Caco-2 (cell line): Measurements from ENCODE around the gene DNAJB14. TPM values are rescaled to one million over a fixed set of nuclear protein-coding genes. Genes with fewer than 3 reads are reported as not detected.
A peak's percentile ranks its signal among the peaks of the same experiment; 100 is the strongest.

Experiments
- Bru-seq: library from RNA; stranded (reverse); fragments of 400-500 nt; gene quantifications from one replicate; lab custom pipeline; 2021; lab: Mats Ljungman, UMichigan
- BruChase-seq, 2 experiments: library from RNA; stranded (reverse); fragments of 400-500 nt; gene quantifications; one replicate each; lab custom pipeline; 2021; lab: Mats Ljungman, UMichigan
- BruUV-seq: library from RNA; stranded (reverse); fragments of 400-500 nt; replicated peaks from 2 replicates; lab custom pipeline; 2021; lab: Mats Ljungman, UMichigan
- CTCF ChIA-PET: fragments of 300-600 bp; sonication (Branson Sonifier 250); formaldehyde crosslinking; loops from one replicate; lab custom pipeline; 2022; ENCODE audit warnings: antibody characterized with exemption; lab: Charles Lee
- POLR2A ChIA-PET: fragments of 300-600 bp; sonication (Branson Sonifier 250); formaldehyde crosslinking; loops from one replicate; lab custom pipeline; 2022; ENCODE audit warnings: antibody characterized with exemption; lab: Charles Lee
- DNase-seq, 2 experiments: peaks; one replicate each; pipeline versions ENCODE4 v3.0.0 to v3.0.0-alpha.2; 2020 to 2022
- H3K27me3 ChIP-seq: replicated peaks from 2 replicates; pipeline ENCODE4 v1.6.0; 2011; ENCODE audit warnings: low read length; ENCODE audit not compliant: control insufficient read depth, insufficient read depth
- H3K36me3 ChIP-seq: 2 replicates; pipeline ENCODE4 v1.5.1; 2011; ENCODE audit warnings: low read length; ENCODE audit not compliant: control insufficient read depth, insufficient read depth
- H3K4me1 ChIP-seq: fragments of 250-450 bp; sonication (Bioruptor Pico); 2 replicates; pipeline ENCODE4 v1.5.1; 2020; ENCODE audit warnings: mild to moderate bottlenecking
- H3K4me3 ChIP-seq: 2 replicates; pipeline ENCODE4 v1.5.1; 2011; ENCODE audit warnings: low read depth, mild to moderate bottlenecking, control low read depth, low read length
- H3K9me3 ChIP-seq: fragments of 250-450 bp; sonication (Bioruptor Pico); 2 replicates; pipeline ENCODE4 v1.5.1; 2020; ENCODE audit warnings: mild to moderate bottlenecking, moderate library complexity
- H3K27ac Mint-ChIP-seq: one replicate; pipeline ENCODE4 v1.8.0; 2022; ENCODE audit warnings: mixed read lengths; ENCODE audit not compliant: unreplicated experiment
- H3K27me3 Mint-ChIP-seq: one replicate; pipeline ENCODE4 v1.8.0; 2022; ENCODE audit warnings: mixed read lengths; ENCODE audit not compliant: insufficient read depth, unreplicated experiment
- H3K36me3 Mint-ChIP-seq: one replicate; pipeline ENCODE4 v1.8.0; 2022; ENCODE audit warnings: mild to moderate bottlenecking, mixed read lengths; ENCODE audit not compliant: insufficient read depth, unreplicated experiment
- H3K4me1 Mint-ChIP-seq: one replicate; pipeline ENCODE4 v1.8.0; 2022; ENCODE audit warnings: low read depth, mixed read lengths; ENCODE audit not compliant: unreplicated experiment
- H3K4me3 Mint-ChIP-seq: one replicate; pipeline ENCODE4 v1.8.0; 2022; ENCODE audit warnings: mild to moderate bottlenecking, moderate library complexity, mixed read lengths; ENCODE audit not compliant: unreplicated experiment
- H3K9me3 Mint-ChIP-seq: one replicate; pipeline ENCODE4 v1.8.0; 2022; ENCODE audit warnings: mixed read lengths; ENCODE audit not compliant: unreplicated experiment
- intact Hi-C: fragments of 100-400 bp; cut with micrococcal nuclease; formaldehyde crosslinking; loops from one replicate; pipeline ENCODE4 v1.10.0; 2022; ENCODE audit not compliant: unreplicated experiment
- long read RNA-seq: library from polyadenylated mRNA; stranded (forward); transcript quantifications from one replicate; pipeline ENCODE4 v2.0.0, GENCODE V29; 2022
- total RNA-seq: library from RNA; stranded (reverse); gene quantifications from 2 replicates; pipeline ENCODE4 v1.2.3, GENCODE V29; 2022
- TF ChIP-seq, protein P1 (sequence below), 2 experiments: fragments of 200-600 bp in 1 of 2; IDR thresholded peaks; 1 replicate in 1 of 2; 2 replicates in 1 of 2; pipeline versions ENCODE4 v1.5.1 to v1.8.0; 2011 to 2022; ENCODE audit warnings: antibody characterized with exemption in 1 of 2, control low read depth in 1 of 2, inconsistent platforms in 1 of 2, low read depth in 1 of 2, low read length in 1 of 2, mild to moderate bottlenecking in 1 of 2, moderate library complexity in 1 of 2; ENCODE audit not compliant: insufficient read depth in 1 of 2, severe bottlenecking in 1 of 2, unreplicated experiment in 1 of 2

DNAJB14 gene
- total RNA-seq (32.7 and 37.3 TPM in 2 replicates), Bru-seq, nascent RNA (percentile 90 among the genes with signal in this experiment), BruChase-seq, experiment 1, labeled RNA remaining after a 2-hour chase (percentile 91 among the genes with signal in this experiment), BruChase-seq, experiment 2, labeled RNA remaining after a 6-hour chase (percentile 83 among the genes with signal in this experiment)
- long read RNA-seq, full-length matches to known transcripts, result 20 of 33 reads
- long read RNA-seq, partial matches to known transcripts, result 2 of 33 reads
- long read RNA-seq, other reads (novel, unspliced or antisense), result 11 of 33 reads

DNA sequence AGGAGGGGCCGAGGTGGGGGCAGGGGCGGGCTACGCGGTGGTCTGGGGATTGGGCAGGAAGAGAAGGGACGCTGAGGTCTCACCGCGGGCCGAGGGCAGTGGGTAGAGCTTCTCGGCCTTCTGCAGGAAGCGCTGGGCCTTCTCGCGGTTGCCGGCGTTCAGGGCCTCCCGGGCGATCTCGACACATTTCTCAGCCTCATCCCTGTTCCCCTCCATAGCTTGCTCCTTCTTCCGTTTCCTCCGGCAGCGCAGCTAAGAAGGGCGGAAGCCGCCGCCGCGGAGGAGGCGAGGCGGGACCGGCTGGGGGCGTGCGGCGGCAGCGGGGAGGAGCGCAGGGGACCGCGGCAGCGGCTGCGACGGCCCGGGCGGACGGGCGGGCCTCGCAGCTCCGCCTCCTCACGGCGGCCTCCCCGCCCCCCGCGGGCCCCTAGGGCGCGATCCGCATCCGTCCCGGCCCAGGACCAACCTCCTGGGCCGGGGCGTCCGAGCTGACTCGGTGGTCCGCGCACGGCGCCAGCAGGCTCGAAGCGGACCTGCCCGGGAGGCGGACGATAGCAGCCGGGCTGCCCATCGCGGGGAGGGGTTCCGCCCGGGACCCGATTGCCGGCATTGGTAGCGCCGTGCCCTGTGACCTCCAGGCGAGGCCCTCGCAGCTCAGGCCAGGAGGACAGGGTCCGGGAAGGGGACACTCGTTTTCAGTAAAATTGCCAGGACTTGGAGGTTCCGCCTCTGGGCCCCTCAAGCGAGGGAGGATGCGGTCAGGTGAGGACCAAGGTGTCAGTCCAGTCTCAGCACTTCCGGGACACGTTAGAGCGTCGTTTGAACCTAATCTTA lies at the start of gene DNAJB14:
Gene DNAJB14, minus strand, starts transcription at position 263 of the 834 bp plus-strand sequence. Its CDS starts 47 bp downstream, at position 216.
- Mint-ChIP-seq H3K4me1 (no peaks in the 10 kb centered on the region), H3K27ac (peak within 1 kb of the TSS; percentile 99), H3K36me3 (peaks cover 34% of the 10 kb centered on the region), H3K4me3 (peak within 1 kb of the TSS; percentile 100), H3K9me3 (no peaks in the 10 kb centered on the region), H3K27me3 (no peaks in the 10 kb centered on the region)
- Histone ChIP-seq H3K27me3 (no peaks in the 10 kb centered on the region), H3K36me3 (no peaks in the 10 kb centered on the region), H3K4me3 (peak within 1 kb of the TSS; percentile 84), H3K9me3 (no peaks in the 10 kb centered on the region), H3K4me1 (peaks cover 16% of the 10 kb centered on the region; the same call in 1 of the 2 replicates)
- TF ChIP-seq, protein P1, sequence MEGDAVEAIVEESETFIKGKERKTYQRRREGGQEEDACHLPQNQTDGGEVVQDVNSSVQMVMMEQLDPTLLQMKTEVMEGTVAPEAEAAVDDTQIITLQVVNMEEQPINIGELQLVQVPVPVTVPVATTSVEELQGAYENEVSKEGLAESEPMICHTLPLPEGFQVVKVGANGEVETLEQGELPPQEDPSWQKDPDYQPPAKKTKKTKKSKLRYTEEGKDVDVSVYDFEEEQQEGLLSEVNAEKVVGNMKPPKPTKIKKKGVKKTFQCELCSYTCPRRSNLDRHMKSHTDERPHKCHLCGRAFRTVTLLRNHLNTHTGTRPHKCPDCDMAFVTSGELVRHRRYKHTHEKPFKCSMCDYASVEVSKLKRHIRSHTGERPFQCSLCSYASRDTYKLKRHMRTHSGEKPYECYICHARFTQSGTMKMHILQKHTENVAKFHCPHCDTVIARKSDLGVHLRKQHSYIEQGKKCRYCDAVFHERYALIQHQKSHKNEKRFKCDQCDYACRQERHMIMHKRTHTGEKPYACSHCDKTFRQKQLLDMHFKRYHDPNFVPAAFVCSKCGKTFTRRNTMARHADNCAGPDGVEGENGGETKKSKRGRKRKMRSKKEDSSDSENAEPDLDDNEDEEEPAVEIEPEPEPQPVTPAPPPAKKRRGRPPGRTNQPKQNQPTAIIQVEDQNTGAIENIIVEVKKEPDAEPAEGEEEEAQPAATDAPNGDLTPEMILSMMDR (IDR thresholded peaks at IDR 0.05; ENCODE audit: insufficient read depth in 1 of 2, low read depth in 1 of 2, low read length in 1 of 2, severe bottlenecking in 1 of 2, unreplicated experiment in 1 of 2), result no peak
- intact Hi-C loops, result no loop called here
- BruUV-seq, result no TSS peak
- POLR2A ChIA-PET, result interaction anchor here (1.4 kb wide), 1 partner anchor 52 kb away, joined by 3 read pairs; the partner anchor contains the start of gene LAMTOR3
- DNase-seq, result peak; percentile 72 to 82
- CTCF ChIA-PET, result interaction anchor here (1.0 kb wide), 1 partner anchor 52 kb away, joined by 3 read pairs; the partner anchor contains the start of gene LAMTOR3

DNA sequence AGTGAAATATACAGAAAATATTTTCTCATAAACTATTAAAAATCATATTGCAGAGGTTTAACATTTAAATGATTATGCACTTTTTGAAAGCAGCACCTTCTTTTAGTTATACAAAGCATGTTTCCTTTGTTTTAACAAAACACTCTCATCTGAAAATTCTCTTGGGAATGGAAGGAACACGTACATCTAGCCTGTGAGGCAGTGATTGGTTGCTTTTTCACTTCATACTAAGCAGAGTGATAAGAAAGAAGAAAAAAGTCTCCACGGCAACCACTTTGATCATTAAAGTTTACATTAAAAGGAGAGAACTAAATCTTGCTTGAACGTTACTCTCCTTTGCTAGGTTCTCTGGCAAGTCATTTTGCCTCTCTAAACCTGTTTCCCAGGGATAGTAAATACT lies 45.3 kb upstream of the DNAJB14 start:
- no peaks in the 10 kb centered on the region for H3K9me3 ChIP-seq
- POLR2A ChIA-PET, result no interaction called here
- TF ChIP-seq, protein P1 (IDR thresholded peaks at IDR 0.05; ENCODE audit: insufficient read depth in 1 of 2, low read depth in 1 of 2, low read length in 1 of 2, severe bottlenecking in 1 of 2, unreplicated experiment in 1 of 2), result no peak
- CTCF ChIA-PET, result no interaction called here
- intact Hi-C loops, result no loop called here
- DNase-seq, result no peak
- Mint-ChIP-seq H3K4me3 (no peak overlapping the region), H3K36me3 (no peaks in the 10 kb centered on the region), H3K4me1 (no peaks in the 10 kb centered on the region), H3K9me3 (no peaks in the 10 kb centered on the region), H3K27ac (no peak overlapping the region), H3K27me3 (peaks cover 4% of the 10 kb centered on the region)
- no TSS peak for BruUV-seq
- H3K4me1 ChIP-seq, result no peaks in the 10 kb centered on the region
- H3K27me3 ChIP-seq, result no peaks in the 10 kb centered on the region
- H3K36me3 ChIP-seq, result no peaks in the 10 kb centered on the region
- H3K4me3 ChIP-seq, result no peak overlapping the region

DNA sequence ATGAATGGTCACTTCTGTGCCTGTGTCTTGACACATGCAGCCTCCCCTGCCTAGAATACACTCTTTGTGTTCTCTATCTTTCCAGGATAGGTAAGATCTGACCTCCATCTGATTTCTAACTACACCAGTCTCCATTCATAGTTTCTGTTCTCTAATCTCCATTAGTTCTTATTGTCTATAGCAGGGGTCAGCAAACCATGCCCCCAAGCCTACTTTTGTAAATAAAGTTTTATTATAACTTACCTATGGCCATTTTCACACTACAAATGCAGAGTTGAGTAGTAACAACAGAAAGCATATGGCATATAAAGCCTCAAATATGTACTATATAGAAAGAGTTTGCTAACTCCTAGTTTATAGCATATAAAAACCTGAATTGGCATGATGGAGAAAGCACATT lies 41.3 kb upstream of the DNAJB14 start:
- DNase-seq, result no peak
- H3K4me3 ChIP-seq, result no peak overlapping the region
- POLR2A ChIA-PET, result no interaction called here
- Mint-ChIP-seq H3K4me1 (no peaks in the 10 kb centered on the region), H3K36me3 (no peaks in the 10 kb centered on the region), H3K27me3 (peaks cover 12% of the 10 kb centered on the region), H3K9me3 (no peaks in the 10 kb centered on the region), H3K4me3 (no peak overlapping the region), H3K27ac (no peak overlapping the region)
- TF ChIP-seq, protein P1 (IDR thresholded peaks at IDR 0.05; ENCODE audit: insufficient read depth in 1 of 2, low read depth in 1 of 2, low read length in 1 of 2, severe bottlenecking in 1 of 2, unreplicated experiment in 1 of 2), result no peak
- intact Hi-C loops, result no loop called here
- BruUV-seq, result no TSS peak
- no peaks in the 10 kb centered on the region for H3K36me3 ChIP-seq
- H3K4me1 ChIP-seq, result no peaks in the 10 kb centered on the region
- no peaks in the 10 kb centered on the region for H3K27me3 ChIP-seq
- CTCF ChIA-PET, result no interaction called here
- H3K9me3 ChIP-seq, result no peaks in the 10 kb centered on the region
